ES-I3 (cell line): ENCODE results near the gene DYRK1B.

Experiments used
- H3K36me3 ChIP-seq: 2 replicates; pipeline ENCODE4 v1.6.1; 2013; ENCODE audit warnings: mild to moderate bottlenecking, low read length, control low read depth, moderate library complexity; ENCODE audit not compliant: insufficient read depth
- H3K4me1 ChIP-seq: 2 replicates; pipeline ENCODE4 v1.6.1; 2013; ENCODE audit warnings: mild to moderate bottlenecking, control low read depth, low read length; ENCODE audit not compliant: insufficient read depth
- H3K9ac ChIP-seq: 2 replicates; pipeline ENCODE4 v1.6.1; 2013; ENCODE audit warnings: low read depth, mild to moderate bottlenecking, low read length, moderate library complexity
- H3K9me3 ChIP-seq: 2 replicates; pipeline ENCODE4 v1.6.1; 2013; ENCODE audit warnings: mild to moderate bottlenecking, low read length, moderate library complexity; ENCODE audit not compliant: control insufficient read depth, insufficient read depth

Gene DYRK1B

DNA sequence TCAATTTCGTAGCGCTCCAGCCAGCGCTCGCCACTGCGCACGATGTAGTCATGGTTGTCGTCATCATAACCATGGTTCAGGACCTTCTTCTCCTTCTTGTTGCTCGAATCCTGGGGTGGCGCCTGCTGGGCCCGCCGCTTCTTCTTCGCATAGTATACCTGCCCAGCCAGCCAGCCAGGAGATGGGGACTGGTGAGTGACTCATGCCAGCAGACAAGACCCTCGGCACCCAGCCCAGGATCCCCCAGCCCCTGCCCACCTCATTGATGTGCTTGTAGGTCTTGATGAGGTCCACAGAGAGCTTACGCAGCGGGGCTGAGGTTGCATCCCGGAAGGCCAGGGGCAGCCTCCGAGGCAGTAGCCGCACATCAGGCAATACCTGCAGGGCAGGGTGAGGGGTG lies 3.6 kb downstream of the DYRK1B start:
- H3K36me3 ChIP-seq = peaks cover 3% of the 10 kb centered on the region; the same call in 1 of the 2 replicates
- no peak overlapping the region for H3K9ac ChIP-seq
- H3K9me3 ChIP-seq = no peaks in the 10 kb centered on the region
- H3K4me1 ChIP-seq = no peaks in the 10 kb centered on the region

DNA sequence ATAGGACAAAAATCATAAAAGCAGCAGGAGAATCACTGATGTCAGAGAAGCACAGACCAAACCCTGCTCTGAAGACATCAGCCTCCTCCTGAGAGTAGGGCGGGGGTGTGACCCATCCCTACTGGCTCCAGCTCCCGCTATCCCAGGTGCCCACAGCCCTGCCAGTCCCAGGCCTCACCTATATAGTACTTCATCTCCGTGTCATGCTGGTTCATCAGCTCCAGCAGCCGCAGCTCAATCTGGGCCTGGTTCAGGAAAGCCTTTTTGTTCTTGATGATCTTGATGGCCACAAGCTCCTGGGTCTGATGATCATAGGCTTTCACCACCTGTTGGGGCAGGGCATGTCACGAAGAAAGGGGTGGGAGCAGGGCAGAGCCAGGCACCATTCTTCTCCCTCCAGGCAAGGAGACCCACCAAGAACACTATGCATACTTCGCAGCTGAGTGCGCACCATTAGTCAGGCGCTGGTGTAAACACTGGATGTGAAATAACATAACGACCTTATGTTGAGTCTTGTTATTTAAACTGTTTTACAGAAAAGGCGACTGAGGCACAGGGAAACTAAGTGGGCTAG lies 4.2 kb downstream of the DYRK1B start:
- Histone ChIP-seq H3K9me3 (no peaks in the 10 kb centered on the region), H3K4me1 (no peaks in the 10 kb centered on the region), H3K9ac (no peak overlapping the region), H3K36me3 (peaks cover 3% of the 10 kb centered on the region; the same call in 1 of the 2 replicates)

DNA sequence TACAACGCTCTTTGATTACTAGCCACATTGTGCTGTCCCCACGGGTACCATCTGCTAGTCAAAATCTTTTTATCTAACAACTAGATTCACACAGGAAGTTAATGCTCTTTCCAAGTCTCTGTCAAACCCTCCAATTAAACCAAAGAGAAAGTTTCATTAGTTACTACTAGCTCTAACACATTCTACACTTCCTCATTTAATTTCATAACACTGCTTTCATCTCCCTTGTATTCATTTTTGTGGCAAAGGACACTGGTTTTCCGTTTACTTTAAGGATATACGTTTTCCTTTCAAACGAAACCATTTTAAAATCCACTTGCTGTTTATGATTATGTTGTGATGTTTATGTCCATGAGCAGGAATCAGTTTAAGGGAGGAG lies 5.3 kb downstream of the DYRK1B start:
- Histone ChIP-seq H3K9ac (no peak overlapping the region), H3K9me3 (no peaks in the 10 kb centered on the region), H3K4me1 (no peaks in the 10 kb centered on the region), H3K36me3 (no peaks in the 10 kb centered on the region; the same call in 1 of the 2 replicates)

DNA sequence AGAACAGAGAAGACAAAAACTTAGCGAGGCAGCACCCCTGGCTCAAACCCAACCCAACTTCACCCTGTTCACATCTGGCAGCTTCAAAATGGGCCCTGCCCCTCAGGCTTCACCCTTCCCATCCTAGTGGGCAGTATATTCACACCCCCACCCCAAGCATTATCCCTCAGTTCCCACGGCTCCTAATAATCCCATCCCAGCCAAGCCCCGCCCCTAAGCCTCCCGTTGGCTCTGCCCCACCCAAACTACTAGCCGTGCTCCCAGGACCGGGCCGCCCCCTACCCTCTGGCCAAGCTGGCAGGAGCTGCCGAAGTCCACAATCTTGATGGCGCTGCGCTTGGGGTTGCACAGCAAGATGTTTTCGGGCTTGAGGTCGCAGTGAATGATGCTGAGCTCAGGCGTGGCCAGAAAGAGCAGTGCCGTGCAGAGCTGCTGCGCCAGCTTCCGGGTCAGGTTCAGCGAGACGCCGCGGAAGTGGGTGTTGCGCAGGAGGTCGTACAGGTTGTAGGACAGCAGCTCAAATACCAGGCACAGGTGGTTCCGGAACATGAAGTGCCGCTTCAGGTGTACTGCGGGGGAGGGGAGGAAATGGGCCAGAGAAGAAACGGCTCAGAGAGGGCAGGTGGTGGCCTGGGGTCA lies 5.8 kb downstream of the DYRK1B start:
- H3K9ac ChIP-seq = no peak overlapping the region
- no peaks in the 10 kb centered on the region; the same call in 1 of the 2 replicates for H3K36me3 ChIP-seq
- no peaks in the 10 kb centered on the region for H3K9me3 ChIP-seq
- no peaks in the 10 kb centered on the region for H3K4me1 ChIP-seq

DNA sequence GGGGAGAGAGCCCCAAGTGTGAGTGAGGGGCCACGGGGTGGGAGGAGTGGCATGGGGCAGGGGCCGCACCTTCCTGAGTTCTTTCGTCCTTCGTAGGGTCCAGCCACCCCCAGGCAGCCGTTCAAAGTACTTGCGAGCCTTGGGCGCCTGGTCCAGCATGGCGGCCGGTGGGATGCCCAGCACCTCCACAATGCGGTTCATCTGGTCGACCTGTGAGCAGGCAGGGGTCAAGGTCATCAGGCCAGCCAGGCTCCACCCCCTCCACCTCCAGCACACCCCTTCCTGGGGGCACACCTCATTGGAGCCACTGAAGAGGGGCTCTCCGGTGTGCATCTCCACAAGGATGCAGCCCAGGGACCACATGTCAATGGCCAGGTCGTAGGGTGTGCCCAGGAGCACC lies 6.7 kb downstream of the DYRK1B start:
- no peaks in the 10 kb centered on the region; the same call in 1 of the 2 replicates for H3K36me3 ChIP-seq

DNA sequence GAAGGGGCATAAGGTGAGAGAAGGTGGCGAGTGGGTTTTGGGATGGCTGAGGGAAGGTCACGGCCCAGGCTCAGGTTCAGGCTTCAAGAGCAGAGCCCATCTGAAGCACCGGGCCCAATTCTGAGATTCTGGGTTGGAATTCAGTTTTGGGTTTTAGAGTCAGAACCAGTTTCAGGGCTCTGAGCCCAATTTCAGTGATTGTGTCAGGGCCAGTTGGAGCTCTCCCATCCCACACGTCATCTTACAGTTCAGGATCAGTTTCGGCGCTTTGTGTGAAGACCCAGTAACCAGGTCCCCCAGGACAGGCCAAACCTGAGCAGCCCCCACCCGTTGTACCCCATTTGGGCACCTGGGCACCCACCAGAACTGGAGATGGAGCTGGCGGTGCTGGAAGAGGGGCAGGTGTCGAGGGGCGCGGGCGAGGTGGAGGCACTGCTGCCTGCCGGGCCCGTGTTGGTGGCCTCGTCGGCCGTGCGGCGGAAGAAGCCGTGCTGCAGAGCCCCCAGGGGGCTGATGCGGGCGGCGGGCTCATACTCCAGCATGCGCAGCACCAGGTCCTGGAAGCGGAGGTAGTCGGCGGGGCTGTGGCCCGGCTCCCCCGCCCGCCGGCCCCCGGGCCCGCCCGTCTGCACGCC lies 7.5 kb downstream of the DYRK1B start:
- Histone ChIP-seq H3K4me1 (no peaks in the 10 kb centered on the region), H3K9ac (no peak overlapping the region), H3K36me3 (no peaks in the 10 kb centered on the region; the same call in 1 of the 2 replicates), H3K9me3 (no peaks in the 10 kb centered on the region)

More for the DNA sequence above, 6.7 kb downstream of the DYRK1B start:
- Histone ChIP-seq H3K4me1 (no peaks in the 10 kb centered on the region), H3K9ac (no peak overlapping the region), H3K9me3 (no peaks in the 10 kb centered on the region)

DNA sequence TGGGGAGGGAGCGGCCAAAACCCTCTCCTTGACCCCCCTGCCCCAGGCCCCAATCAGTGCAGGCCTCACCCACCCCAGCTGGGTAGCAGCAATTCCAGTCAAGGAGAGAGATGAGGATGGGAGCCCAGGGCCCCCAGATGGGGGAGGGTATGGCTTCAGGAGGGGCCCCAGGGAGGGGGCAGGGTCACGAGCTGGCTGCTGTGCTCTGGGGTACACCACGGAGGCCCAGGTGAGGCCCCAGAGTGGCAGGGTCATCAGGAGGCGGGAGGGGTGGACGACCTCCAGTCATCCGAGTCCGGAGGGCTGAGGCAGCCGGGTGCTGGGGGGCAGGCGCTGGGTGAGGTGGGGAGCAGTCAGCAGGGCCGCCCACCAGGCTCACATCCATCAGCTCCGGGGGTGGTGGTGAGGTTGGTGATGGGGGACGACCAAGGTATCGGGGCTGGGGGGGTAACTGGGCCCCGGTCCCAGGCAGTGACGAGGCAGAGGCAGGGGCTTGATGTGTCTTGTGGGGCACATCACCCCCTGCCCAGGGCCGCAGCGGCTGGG lies 8.4 kb downstream of the DYRK1B start:
- Histone ChIP-seq H3K9me3 (no peaks in the 10 kb centered on the region), H3K4me1 (no peaks in the 10 kb centered on the region), H3K9ac (no peak overlapping the region), H3K36me3 (no peaks in the 10 kb centered on the region; the same call in 1 of the 2 replicates)

DNA sequence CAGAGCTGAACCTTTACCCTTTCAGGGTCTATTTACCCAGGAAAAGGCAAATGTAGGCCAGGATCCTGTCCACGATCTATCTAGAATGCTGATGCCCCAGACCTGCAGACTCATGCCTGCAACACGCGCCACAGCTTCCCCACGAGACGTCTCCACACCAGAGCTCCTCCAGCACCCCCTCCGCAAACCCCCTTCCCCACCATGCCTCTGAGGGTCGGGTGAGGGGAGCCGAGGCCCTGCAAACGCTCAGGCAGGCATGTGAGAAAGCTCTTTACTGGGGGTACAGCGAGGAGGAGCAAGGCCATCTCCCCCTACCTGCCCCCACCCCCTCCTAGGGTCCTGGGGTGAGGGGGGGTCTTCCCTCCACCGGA lies 8.9 kb downstream of the DYRK1B start:
- Histone ChIP-seq H3K9me3 (no peaks in the 10 kb centered on the region), H3K36me3 (no peaks in the 10 kb centered on the region; the same call in 1 of the 2 replicates), H3K4me1 (no peaks in the 10 kb centered on the region), H3K9ac (peak overlapping the region; percentile 97; the same call in 1 of the 2 replicates)

DNA sequence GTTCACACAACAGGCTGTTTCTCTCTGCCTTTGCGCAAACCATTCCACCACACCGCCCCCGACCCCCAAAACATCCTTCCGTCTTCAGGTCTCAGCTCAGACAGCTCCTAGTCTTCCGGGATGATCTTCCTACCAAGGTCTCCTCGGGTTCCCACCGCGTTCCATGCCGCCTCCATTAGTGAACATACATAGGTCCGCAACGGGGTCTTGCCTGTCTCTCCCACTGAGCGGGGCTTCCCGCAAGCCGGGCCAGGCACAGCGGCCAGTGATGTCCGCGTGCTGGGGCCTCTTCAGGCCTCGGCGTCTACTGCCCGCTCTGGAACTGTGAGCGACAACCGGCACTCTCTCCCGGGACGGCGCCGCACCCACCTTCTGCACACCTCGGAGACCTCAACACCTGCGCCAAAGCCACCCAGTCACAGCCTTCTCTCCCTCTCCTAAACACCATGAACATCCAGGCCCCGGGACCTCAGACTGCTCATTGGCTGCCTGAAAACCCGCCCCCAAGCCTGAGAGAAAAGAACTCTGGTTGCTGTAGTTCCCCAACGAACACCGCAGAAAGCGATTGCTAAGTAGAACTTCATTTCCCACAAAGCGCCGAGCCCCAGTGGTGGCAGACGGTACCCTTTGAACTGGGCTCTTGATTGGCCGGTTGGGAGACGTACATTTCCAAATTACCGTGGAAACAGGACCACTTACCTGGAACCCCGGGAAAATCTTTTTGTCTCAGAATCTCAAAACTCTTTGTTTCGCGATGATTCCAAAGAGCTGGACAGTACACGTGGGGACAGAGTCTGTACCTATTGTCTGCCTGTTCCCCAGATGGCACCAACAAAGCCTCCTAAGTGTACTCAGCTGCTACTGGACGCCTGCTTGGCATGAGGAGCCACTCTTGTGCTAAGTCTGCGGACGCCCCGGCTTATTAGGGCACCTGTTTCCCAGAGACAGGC lies 9.5 kb downstream of the DYRK1B start:
- Histone ChIP-seq H3K9ac (peak overlapping the region; percentile 97), H3K4me1 (no peaks in the 10 kb centered on the region), H3K36me3 (no peaks in the 10 kb centered on the region; the same call in 1 of the 2 replicates), H3K9me3 (no peaks in the 10 kb centered on the region)

DNA sequence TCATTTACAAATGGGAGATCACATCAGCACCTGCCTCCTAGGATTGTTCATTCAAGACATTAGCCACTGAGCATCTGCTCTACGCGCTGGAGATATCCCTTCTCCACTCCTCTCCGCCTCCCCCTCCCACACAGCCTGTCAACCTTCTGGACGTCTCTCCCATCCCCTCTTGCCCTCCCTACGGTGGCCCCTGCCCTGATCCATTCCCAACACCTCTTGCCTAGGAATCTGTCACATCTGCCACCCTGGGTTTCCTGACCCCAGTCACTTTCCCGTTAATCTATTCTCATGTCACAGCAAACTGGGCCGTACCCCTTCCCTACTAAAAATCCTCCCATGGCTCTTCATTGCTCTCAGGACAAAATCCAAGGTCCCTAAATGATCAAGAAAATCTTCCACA lies 10.3 kb downstream of the DYRK1B start:
- no peaks in the 10 kb centered on the region; the same call in 1 of the 2 replicates for H3K36me3 ChIP-seq
- peak overlapping the region; percentile 97; the same call in 1 of the 2 replicates for H3K9ac ChIP-seq
- no peaks in the 10 kb centered on the region for H3K4me1 ChIP-seq
- H3K9me3 ChIP-seq = no peaks in the 10 kb centered on the region

DNA sequence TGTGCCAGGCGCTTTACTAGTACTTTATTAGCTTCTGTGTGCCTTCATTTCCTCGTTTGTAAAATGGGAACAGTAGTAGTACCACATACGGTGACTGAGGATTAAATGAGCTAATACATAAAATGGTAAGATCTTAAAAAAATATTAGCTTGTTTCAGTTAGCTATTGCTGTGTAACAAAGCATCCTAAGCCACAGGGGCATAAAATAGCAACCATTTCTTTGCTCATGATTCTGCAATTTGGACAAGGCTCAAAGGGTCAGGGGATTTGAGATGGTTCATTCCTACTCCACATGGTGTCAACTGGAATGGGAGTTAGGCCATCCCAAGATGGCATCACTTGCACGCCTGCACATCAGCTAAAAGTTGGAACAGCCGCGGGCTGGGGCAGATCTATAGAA lies 13.3 kb downstream of the DYRK1B start:
- no peaks in the 10 kb centered on the region for H3K4me1 ChIP-seq
- H3K36me3 ChIP-seq = no peaks in the 10 kb centered on the region
- no peak overlapping the region for H3K9ac ChIP-seq
- H3K9me3 ChIP-seq = no peaks in the 10 kb centered on the region

DNA sequence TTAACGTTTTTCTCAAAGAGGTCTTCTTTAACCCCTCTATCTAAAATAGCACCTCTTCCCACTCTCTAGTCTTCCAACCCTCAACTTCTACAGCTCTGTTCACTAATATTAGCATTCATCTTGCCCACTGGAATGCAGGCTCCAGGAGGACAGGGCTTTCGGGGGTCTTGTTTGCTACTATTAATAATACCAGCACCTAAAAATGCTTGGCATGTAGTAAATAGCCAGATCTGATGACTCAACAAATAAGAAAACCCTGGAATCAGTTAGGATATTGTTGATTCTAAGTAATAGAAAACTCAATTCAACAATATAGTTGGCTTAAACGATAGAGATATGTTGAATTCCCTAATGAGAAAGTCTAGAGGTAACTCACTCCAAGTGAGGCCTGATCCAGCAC lies 14.2 kb downstream of the DYRK1B start:
- H3K9me3 ChIP-seq = no peaks in the 10 kb centered on the region
- H3K4me1 ChIP-seq = no peaks in the 10 kb centered on the region
- no peaks in the 10 kb centered on the region for H3K36me3 ChIP-seq
- no peak overlapping the region for H3K9ac ChIP-seq

DNA sequence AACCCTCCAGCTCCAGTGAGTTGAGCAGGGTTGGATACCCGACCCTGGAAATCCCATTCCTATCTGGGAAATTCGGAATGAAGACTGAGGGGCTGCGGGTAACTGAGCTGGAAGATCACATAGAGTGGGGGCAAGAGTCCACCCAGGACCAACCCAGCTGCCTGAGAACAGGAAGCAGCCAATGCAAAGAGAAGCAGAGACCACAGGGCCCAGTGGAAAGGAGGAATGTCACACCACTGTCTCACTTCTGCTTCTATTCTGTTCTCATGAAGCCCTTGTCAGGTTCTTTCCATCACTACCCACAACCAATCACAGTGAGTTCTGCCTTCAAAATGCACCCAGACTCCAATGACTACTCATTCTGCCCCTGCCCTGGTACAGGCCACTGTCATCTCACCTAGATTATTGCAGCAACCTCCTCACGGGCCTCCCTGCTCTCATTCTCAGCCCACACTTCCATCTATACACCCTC lies 15.3 kb downstream of the DYRK1B start:
- Histone ChIP-seq H3K36me3 (no peaks in the 10 kb centered on the region), H3K9me3 (no peaks in the 10 kb centered on the region), H3K9ac (no peak overlapping the region), H3K4me1 (no peaks in the 10 kb centered on the region)
